Transverse colon (tissue), 4 donors: ENCODE results near the gene SSH2. TPM values are rescaled to one million over a fixed set of nuclear protein-coding genes. Genes with fewer than 3 reads are reported as not detected.
A peak's percentile ranks its signal among the peaks of the same experiment; 100 is the strongest.

Experiments
- DNase-seq: peaks from one replicate; pipeline ENCODE4 v3.0.0-alpha.2; 2019
- H3K27ac ChIP-seq, 4 donors: fragments of 200-600 bp; sonication (generic); 2 replicates each; pipeline ENCODE4 v1.5.1; 2016 to 2018; ENCODE audit warnings: inconsistent platforms in 4 of 4
- H3K27me3 ChIP-seq: fragments of 200-600 bp; sonication (generic); 2 replicates; pipeline ENCODE4 v1.5.1; 2017; ENCODE audit warnings: inconsistent platforms
- H3K36me3 ChIP-seq, 4 donors: fragments of 200-600 bp; sonication (generic); 2 replicates each; pipeline ENCODE4 v1.5.1; 2017 to 2019; ENCODE audit warnings: inconsistent platforms in 4 of 4
- H3K4me1 ChIP-seq, 4 donors: fragments of 200-600 bp; sonication (generic); 2 replicates each; pipeline ENCODE4 v1.5.1; 2017 to 2020; ENCODE audit warnings: inconsistent platforms in 4 of 4
- H3K4me3 ChIP-seq, 4 donors: fragments of 200-600 bp; sonication (generic); 1 replicate in 1 of 4; 2 replicates in 3 of 4; pipeline versions ENCODE4 v1.5.1 to v1.6.1; 2017 to 2019; ENCODE audit warnings: inconsistent platforms in 4 of 4
- H3K9me3 ChIP-seq, 2 donors: fragments of 200-600 bp; sonication (generic); 2 replicates each; pipeline ENCODE4 v1.5.1; 2017 to 2019; ENCODE audit warnings: inconsistent platforms in 2 of 2
- EP300 ChIP-seq: sonication (generic); formaldehyde crosslinking; IDR thresholded peaks from one replicate; pipeline ENCODE4 v1.6.1; 2017; ENCODE audit warnings: antibody characterized with exemption, low read depth
- POLR2A ChIP-seq: fragments of 450-650 bp; IDR thresholded peaks from one replicate; pipeline ENCODE4 v1.6.1; 2016; ENCODE audit warnings: antibody characterized with exemption, mild to moderate bottlenecking, moderate library complexity
- POLR2AphosphoS5 ChIP-seq, 3 donors: sonication (generic); formaldehyde crosslinking; IDR thresholded peaks; one replicate each; pipeline ENCODE4 v1.6.1; 2016; ENCODE audit warnings: antibody characterized with exemption in 3 of 3
- WGBS, 2 donors: methylation state at CpG; one replicate each; pipeline ENCODE4 v1.1.5; 2018; ENCODE audit warnings: low coverage in 1 of 2; 5-methylcytosine and 5-hydroxymethylcytosine counted together
- in situ Hi-C, 4 donors: fragments of 200-750 bp; cut with MboI; loops; one replicate each; pipeline versions ENCODE4 v1.15.0 to v1.15.1; 2017; ENCODE audit warnings: low sequenced_read_pairs in 3 of 4, low pct_ligation_motif_present in 1 of 4, low pct_unique_long_range_greater_than_20kb in 1 of 4
- intact Hi-C: fragments of 100-400 bp; cut with DNase I; formaldehyde crosslinking; loops from one replicate; pipeline ENCODE4 v1.15.1; 2023; ENCODE audit warnings: low total_unique reads
- total RNA-seq, 4 donors: library from RNA; depleted of rRNA; stranded (reverse); fragments of >200 nt; gene quantifications; one replicate each; pipeline ENCODE4 v1.1.0, GENCODE V29; 2016
- TF ChIP-seq, protein P1 (sequence below), 5 experiments: fragments of 200-600 bp in 3 of 5; fragments of 450-650 bp in 2 of 5; sonication (generic) in 3 of 5; IDR thresholded peaks; 1 replicate in 2 of 5; 2 replicates in 3 of 5; pipeline ENCODE4 v1.5.1; 2016 to 2017; ENCODE audit warnings: antibody characterized with exemption in 5 of 5, inconsistent platforms in 3 of 5, mild to moderate bottlenecking in 2 of 5, moderate library complexity in 1 of 5

Gene SSH2
- total RNA-seq, 4 donors from 2014 or later: 15.3 to 99.9 (median 46.0) TPM

GRCh38 chr17:29592850-29593551 lies 337.0 kb downstream of the SSH2 start, which contains the start of gene ANKRD13B:
TSS of gene ANKRD13B (plus strand) at chr17:29593132. CDS start at chr17:29593622, 490 bp downstream.
- Histone ChIP-seq H3K27ac (peak within 1 kb of the TSS; percentile 85 to 93 (median 90)), H3K4me1 (peaks cover 33 to 51% (median 48%) of the 10 kb centered on the region in 4 donors), H3K4me3 (peak within 1 kb of the TSS; percentile 49 to 72 (median 64)), H3K9me3 (no peaks in the 10 kb centered on the region), H3K36me3 (no peaks in the 10 kb centered on the region), H3K27me3 (no peaks in the 10 kb centered on the region)
- WGBS, 2 donors: 2% methylated on average over 18 of the region's 96 CpGs; no CpG with 5 or more reads in 1 of the 2 donors
- intact Hi-C loops (no loop called here), in situ Hi-C loops (no loop called here)
- no peak for TF ChIP-seq POLR2AphosphoS5 (IDR thresholded peaks at IDR 0.05)
- no peak for TF ChIP-seq EP300
- TF ChIP-seq, protein P1, sequence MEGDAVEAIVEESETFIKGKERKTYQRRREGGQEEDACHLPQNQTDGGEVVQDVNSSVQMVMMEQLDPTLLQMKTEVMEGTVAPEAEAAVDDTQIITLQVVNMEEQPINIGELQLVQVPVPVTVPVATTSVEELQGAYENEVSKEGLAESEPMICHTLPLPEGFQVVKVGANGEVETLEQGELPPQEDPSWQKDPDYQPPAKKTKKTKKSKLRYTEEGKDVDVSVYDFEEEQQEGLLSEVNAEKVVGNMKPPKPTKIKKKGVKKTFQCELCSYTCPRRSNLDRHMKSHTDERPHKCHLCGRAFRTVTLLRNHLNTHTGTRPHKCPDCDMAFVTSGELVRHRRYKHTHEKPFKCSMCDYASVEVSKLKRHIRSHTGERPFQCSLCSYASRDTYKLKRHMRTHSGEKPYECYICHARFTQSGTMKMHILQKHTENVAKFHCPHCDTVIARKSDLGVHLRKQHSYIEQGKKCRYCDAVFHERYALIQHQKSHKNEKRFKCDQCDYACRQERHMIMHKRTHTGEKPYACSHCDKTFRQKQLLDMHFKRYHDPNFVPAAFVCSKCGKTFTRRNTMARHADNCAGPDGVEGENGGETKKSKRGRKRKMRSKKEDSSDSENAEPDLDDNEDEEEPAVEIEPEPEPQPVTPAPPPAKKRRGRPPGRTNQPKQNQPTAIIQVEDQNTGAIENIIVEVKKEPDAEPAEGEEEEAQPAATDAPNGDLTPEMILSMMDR (IDR thresholded peaks at IDR 0.05): no peak
- no peak for TF ChIP-seq POLR2A
- DNase-seq: peak; percentile 55

- H3K4me1 ChIP-seq: peaks cover 40 to 57% (median 56%) of the 10 kb centered on the region in 4 donors
- in situ Hi-C loops: no loop called here
These were observed 338.1 kb downstream of the SSH2 start for GRCh38 chr17:29591737-29592608.

DNA sequence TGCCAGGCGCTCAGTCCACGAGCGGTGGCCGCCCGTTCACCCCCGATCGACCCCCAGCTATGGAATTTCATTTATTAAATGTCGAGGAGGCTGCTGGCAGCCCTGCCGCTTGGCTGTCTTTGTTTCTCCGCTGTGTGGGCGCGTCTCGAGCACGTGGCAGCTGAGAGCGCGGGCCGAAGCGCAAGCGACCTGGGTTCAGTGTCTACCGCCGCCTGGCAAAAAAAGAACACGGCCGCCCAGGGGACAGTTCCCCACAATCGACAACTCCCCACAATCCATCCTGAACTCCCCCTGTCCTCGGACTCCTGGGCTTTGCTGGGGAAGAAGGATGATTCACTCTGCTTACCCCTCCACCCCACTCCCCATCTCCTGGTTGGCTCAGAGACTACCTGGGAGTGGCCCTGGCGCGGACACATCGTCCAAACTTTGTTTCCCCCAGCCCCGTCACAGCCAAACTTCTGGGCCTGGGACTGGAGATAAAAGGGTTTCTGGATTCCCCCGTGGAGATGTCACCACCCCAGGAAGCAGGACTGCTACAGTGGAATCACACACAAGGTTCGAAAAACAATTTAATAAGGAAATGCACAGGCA lies 338.8 kb downstream of the SSH2 start:
- 10 to 28% methylated on average over 2 to 28 of the region's 31 CpGs for WGBS, 2 donors
- intact Hi-C loops (no loop called here), in situ Hi-C loops (no loop called here)
- Histone ChIP-seq H3K4me1 (peaks cover 40 to 63% (median 56%) of the 10 kb centered on the region in 4 donors), H3K9me3 (no peaks in the 10 kb centered on the region), H3K4me3 (peak overlapping the region in 2 of 4 donors; percentile 8 to 30), H3K27me3 (no peaks in the 10 kb centered on the region), H3K36me3 (no peaks in the 10 kb centered on the region), H3K27ac (peak overlapping the region; percentile 85 to 93 (median 90))
- DNase-seq: peak; percentile 42
- TF ChIP-seq POLR2A (no peak), EP300 (no peak), POLR2AphosphoS5 (IDR thresholded peaks at IDR 0.05) (no peak)
- TF ChIP-seq, protein P1 (IDR thresholded peaks at IDR 0.05): no peak

More at GRCh38 chr17:29591737-29592608, 338.1 kb downstream of the SSH2 start:
- H3K27ac ChIP-seq: peak overlapping the region; percentile 85 to 93 (median 90)
- WGBS, 2 donors: 0 to 7% methylated on average over 2 to 24 of the region's 25 CpGs
- H3K36me3 ChIP-seq: no peaks in the 10 kb centered on the region
- TF ChIP-seq EP300: no peak
- peak; percentile 15 to 58 (median 55) for TF ChIP-seq POLR2AphosphoS5 (IDR thresholded peaks at IDR 0.05)
- TF ChIP-seq, protein P1 (IDR thresholded peaks at IDR 0.05): peak; percentile 93 to 98 (median 97)
- no peak for TF ChIP-seq POLR2A
- peak; percentile 93 for DNase-seq
- no peaks in the 10 kb centered on the region for H3K9me3 ChIP-seq
- no peaks in the 10 kb centered on the region for H3K27me3 ChIP-seq
- peak overlapping the region in 3 of 4 donors; percentile 6 to 72 (median 68) for H3K4me3 ChIP-seq
- intact Hi-C loops: no loop called here
